HG03175 (cell line): ENCODE results near the gene RNASEH2C.
"Not testable (repeated sequence)": the region's sequence is repeated elsewhere in the genome, so short reads cannot be mapped to it uniquely, and the experiment has no call there.

ENCODE experiments used
- ATAC-seq: cut with Tn5 transposase; IDR thresholded peaks from one replicate; pipeline ENCODE4 v1.9.1; 2021; ENCODE audit warnings: mild to moderate bottlenecking, moderate library complexity; ENCODE audit not compliant: unreplicated experiment

RNASEH2C gene

DNA sequence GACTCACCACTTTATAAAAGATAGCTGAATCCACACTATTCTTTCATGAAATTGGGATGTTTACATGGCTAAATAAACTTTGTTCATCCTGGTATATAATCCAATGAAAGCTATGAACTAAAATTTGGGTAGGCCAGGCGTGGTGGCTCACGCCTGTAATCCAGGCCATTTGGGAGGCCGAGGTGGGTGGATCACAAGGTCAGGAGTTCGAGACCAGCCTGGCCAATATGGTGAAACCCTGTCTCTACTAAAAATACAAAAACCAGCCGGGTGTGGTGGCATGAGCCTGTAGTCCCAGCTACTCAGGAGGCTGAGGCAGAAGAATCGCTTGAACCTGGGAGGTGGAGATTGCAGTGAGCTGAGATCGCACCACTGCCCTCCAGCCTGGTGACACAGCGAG lies 28.8 kb downstream of the RNASEH2C start:
- ATAC-seq: not testable (repeated sequence)

DNA sequence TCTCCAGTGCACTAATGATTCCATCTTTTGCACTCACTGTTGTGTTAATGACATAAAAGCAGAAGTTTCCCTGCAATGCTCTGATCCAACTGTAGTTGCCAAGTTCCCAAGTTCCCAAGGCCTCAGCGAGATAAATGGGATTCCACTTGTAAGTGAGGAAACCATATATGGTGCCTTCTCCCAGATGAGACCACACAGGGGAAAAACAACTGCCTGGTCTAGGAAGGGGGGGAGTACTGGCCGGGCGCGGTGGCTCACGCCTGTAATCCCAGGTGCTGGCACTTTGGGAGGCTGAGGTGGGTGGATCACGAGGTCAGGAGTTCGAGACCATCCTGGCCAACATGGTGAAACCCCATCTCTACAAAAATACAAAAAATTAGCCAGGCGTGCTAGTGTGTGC lies 34.6 kb downstream of the RNASEH2C start:
- ATAC-seq: no peak

DNA sequence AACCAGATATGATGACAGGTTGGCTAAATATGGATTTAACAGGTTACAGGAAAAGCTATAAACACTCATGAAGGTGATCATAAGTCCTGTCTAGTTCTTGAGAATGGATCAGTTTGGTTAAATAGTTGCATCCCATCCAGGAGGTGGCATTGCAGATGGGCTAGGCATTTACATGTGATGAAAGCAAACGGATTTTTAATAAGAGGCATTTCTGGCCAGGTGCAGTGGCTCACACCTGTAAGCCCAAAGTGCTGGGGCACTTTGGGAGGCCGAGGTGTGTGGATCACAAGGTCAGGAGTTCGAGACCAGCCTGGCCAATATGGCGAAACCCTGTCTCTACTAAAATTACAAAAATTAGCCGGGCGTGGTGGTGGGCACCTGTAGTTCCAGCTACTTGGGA lies 37.1 kb downstream of the RNASEH2C start:
- not testable (repeated sequence) for ATAC-seq

DNA sequence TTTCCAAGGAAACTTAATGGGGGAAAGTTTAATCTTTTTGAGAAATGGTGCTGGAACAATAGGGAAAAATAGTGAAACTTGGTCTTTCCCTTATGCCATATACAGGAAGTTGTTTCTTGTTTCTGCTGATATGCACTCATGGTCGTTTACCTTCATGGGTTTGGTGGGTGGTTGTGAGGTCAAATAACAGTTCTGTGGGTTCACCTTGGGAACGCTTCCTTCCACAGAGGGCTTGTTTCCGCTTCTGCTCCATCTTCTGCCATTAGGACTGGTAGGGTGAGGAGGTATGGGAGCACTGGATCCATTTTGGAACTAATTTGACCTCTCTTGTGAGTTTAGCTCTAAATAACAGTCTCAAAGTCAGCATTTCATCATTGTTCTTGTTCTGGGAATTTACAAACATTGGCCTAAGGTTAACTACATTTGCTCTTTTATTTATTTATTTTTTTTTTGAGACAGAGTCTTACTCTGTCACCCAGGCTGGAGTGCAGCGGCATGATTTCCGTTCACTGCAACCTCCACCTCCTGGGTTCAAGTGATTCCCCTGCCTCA lies 40.3 kb downstream of the RNASEH2C start:
- no peak for ATAC-seq

DNA sequence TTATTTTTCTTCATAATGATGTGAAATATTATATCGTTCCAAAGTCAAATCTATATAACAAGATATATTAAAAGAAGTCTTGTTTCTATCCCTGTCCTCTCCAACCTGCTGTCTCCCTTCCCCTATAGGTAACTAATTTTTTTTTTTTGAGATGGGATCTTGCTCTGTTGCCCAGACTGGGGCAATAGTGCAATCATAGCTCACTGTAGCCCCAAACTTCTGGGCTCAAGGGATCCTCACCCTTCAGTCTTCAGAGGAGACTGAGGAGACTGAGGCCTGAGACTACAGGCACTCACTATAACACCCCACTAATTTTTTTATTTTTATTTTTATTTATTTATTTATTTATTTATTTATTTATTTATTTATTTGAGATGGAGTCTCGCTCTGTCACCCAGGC lies 47.6 kb downstream of the RNASEH2C start:
- no peak for ATAC-seq

DNA sequence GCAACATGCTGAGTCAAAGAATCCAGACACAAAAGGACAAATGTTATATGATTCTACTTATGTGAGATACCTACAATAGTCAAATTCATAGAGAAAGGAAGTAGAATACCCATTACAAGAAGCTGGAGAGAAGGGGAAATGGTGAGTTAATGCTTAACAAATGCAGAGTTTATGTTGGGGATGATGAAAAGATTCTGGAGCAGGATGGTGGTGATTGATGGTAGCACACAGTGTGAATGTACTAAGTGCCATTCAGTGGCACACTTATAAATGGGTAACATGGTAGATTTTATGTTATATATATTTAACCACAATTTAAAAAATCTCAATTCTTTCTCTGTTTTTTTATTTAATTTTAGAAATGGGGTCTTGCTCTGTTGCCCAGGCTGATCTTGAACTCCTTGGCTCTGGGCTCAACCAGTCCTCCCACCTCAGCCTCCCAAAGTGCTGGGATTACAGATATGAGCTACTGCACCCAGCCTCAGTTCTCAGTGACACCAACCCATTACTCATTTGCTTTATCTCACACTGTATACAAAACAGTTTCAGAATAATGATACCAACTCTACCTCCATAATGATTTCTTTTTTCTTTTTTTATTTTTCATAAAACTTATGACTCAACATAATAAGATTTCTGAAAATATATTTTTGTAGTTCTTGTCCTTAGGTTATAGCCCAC lies 48.3 kb downstream of the RNASEH2C start:
- ATAC-seq: no peak
